Measurements from ENCODE around the gene TFR2.

The TFR2 gene

DNA sequence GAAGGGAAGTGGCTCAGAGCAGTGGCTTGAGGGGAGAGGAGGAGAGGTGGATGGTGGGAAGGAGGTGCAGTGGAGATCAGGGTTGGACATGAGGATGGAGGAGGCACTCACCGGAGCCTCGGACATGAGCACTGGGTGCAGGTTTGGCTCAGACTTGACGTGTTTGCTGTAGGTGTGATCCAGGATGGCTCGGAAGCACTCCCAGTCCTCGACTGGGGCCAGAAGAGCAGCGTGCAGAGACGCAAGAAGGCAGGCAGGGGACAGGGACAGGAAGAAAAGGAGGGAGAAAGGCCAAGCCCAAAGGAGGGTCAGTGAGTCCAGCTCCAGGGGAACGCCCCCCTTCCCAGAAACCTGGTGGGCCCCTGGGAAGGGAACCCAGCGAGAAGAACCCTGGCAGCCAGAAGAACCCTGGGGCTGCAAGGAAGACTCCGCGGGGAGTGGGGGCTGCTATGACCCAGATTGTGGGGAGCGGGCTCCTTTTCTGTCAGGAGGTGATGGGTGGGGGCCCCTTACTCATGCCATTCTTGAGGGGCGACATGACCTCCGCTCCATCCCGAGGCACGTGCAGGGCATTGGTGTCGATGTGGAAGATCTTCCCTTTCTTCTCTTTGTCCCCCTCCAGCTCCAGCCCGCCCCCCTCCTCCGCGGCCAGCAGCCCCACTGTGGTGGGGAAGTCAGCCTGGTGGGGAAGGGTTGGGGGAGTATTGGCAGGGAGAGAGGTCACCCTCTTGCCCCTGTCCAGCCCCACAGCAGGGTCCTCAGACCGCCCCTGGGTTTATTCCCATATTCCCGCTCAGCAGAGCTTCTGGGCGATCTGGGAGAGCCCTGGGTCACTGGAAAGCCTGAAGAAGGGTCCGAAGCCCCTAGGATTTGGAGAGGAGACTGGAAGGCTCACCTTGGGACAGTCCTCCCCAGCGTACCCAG is 13.8 kb upstream of the TFR2 start:
- no peak for DNase-seq

DNA sequence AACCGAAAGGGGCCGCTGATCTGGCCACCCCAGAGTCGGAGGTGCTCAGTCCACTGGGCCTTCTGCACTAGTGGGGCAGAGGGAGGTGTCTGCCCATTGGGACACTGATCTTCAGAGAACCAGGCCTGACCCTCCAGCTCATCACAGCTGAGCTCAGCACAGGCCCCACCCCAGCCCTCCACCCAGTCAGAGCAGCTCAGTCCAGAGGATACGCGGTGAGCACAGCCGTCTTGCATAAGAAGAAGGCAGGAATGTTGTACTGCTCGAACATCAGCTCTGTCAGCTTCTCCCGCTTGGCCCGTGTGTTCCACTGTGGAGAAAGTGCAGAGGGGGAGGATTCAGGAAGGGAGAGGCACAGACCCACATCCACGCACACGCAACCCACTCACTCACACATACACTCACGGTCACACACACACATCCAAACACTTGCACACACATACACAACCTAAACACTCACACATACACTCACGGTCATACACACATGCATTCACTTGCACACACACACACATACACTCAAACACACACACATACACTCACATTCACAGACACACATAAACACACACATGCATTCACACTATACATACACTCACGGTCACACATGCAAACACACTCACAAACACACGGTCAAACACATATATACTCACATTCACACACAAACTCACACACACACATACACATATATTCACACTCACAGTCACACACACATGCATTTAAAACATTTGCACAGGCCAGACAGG is 8.6 kb upstream of the TFR2 start:
- DNase-seq: no peak

GRCh38 chr7:100642534-100642907 is 1.2 kb upstream of the TFR2 start:
- DNase-seq: no peak

GRCh38 chr7:100641860-100642533 is 645 bp upstream of the TFR2 start:
- DNase-seq: no peak

DNA sequence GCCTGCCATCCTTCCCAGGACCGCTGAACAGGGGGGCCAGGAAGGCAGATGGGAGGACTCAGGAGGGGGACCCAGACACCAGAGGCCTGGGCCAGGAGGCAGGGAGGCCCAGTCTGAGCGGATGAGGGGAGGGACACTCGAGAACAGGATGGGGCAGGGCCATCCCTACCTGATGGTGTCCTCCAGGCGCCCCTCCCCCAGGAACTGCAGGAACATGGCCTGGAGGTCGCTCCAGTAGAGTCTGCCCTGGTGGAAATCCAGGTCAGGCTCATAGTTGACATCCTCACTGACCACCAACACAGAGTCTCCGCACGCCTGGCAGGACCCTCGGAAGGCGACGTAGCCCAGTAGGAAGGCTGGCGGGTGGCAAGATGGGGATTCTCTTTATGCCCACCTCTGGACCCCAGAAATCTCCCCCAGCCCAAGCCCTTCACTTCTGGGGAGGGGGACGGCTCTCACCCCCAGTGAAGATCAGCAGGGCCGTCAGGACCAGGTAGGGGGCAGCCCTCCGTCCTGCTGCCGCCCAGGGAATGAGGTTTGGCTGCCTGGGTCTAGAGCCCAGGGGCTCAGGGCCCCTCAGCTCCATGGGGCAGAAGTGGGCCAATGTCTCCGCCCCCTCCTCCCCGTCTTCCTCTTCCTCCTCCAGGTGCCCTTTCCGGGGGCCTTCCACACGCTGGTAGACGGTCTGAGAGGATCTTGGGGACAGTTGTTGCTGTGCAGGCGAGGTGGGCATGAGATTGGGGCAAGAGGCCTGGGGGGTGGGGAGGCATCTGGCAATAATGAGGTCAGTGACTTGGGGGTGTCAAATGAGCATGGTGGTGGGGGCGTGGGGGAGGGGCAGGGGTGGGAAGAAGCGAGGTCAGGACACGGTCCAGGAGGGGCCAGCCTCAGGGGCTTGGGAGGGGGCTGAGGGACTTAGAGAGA is 573 bp downstream of the TFR2 start:
- no peak for DNase-seq

GRCh38 chr7:100639995-100640516 is 1.3 kb downstream of the TFR2 start:
- no peak for DNase-seq

DNA sequence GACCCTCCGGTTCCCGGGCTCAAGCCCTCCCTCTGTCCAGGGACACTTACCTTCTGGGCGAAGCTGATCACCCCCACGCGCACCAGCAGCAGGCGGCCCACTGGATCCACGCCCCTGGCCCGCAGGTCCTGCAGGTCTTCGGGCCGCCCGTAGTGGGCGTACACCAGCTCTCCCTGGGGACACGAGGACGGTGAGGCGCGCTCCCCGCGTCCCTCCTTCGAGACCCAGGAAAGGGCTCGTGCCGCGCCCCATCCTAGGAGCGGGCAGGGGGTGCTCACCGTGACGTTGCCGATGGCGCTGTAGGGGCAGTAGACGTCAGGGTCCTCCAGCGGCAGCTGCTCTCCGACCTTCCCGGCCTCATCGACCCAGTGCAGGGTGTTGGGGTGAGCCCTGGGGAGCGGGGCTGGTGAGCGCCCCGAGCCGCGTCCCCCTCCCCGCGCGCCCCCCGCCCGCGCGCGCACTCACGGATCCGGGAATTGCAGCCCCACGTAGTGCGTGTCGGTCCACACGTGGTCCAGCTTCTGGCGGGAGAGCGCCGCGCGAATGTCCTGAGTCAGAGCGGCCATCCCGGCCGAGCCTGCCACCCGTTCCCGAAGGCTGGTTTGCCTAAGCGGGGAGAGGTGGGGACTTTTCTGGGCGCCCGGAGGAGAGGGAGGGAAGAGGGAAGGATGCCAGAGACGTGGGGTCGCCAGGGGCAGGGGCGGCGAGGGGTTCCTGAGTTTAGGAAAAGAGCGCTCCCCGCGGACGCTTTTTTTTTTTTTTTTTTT is 8.2 kb downstream of the TFR2 start:
- DNase-seq: peak; percentile 53

- no peak for DNase-seq
These were observed 11.3 kb downstream of the TFR2 start for GRCh38 chr7:100630066-100630465.

GRCh38 chr7:100629117-100629716 is 12.1 kb downstream of the TFR2 start:
- peak; percentile 27 for DNase-seq

DNA sequence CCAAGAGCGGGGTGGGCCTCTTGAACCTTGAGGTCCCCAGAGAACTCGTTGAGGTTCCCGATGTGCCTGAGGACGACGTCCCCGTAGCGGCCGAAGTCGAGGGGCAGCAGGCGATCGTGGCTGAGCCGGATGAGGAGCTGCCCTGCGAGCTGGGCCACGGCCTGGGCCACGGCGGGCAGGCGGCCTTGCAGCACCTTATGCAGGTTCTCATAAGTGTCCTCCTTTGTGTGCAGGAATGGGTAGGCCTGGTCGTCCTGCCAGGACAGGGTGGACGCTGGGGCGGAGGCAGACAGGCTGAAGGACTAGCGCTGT is 14.2 kb downstream of the TFR2 start:
- DNase-seq: no peak

DNA sequence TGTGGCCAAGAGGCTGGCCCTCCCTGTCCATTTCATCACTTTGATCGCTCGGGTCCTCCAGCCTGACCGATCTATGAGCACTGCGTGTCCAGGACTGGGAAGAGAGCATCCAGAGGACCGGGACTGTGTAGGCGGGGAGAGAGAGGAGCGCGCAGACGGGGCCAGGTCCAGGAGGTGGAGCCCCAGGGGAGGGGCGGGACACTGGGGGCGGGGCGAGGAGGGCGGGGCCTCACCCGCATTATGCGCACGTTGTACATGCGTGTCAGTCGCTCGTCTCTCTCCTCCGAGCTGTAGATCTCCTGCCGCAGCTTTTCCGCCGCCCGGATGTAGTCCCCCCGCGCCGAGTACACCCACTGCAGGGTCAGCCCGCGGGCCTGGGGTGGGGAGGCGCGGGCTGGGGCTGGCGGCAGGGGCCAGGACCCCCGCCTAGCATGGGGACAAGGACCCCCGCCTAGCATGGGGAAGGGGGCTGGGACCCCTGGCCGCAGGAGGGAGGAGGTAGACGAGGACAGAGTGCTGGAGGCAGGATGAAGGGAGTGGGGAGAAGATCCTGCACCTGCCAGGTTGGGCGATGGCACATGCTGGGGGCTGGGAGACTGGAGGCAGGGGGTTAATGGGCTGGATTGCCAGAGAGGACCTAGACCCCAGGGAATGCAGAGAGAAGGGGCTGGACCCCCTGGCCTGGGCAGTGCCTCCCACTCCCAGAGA is 14.7 kb downstream of the TFR2 start:
- peak; percentile 82 for DNase-seq

DNA sequence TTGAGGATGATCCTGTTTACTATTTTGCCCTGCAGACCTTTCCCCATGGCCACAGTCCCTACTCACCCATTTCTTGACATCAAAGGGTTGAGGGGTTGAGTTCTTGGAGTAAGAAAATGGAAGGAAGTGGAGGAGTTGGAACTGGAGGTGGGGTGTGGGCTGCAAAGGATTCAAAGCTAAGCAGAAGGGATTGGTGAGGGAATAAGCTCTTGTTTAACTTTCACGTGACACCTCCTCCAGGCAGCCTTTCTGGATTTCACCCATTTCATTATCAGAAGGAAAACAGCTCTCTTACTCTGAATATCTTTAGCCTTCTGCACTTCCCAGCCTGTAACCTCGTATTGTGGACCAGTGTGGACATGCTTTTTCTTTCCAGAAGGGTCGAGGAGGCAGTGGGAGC is 15.3 kb downstream of the TFR2 start:
- DNase-seq: no peak

- DNase-seq: no peak
These were observed 17.2 kb downstream of the TFR2 start for GRCh38 chr7:100623951-100624824.

- no peak for DNase-seq
These were observed 19.8 kb downstream of the TFR2 start for GRCh38 chr7:100621554-100621953.

GRCh38 chr7:100620804-100621203 is 20.5 kb downstream of the TFR2 start:
- DNase-seq: no peak

DNA sequence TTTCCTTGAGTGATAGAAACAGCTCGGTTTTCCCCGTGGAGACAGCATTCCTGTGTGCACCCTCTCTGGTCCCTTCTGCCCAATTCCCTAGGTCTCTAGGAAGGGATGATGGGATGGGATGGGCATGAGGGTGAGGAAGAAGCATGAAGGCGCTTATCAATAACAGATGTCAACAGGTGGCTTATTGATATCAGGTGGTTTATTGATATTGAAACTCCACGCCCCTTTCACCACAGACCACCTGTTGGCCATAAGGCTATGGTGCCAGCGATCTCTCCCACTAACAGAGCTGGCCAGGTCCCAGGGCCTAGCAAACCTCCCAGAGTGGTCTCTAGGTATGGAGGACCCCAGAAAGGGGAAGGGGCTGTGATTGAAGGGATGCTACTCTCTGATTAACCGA is 21.1 kb downstream of the TFR2 start:
- no peak for DNase-seq

GRCh38 chr7:100614308-100614861 is 27.0 kb downstream of the TFR2 start:
- no peak for DNase-seq

- DNase-seq: no peak
These were observed 27.8 kb downstream of the TFR2 start for GRCh38 chr7:100613412-100614175.
